PC-3 (cell line): Measurements from ENCODE around the gene ANKS1B. TPM values are rescaled to one million over a fixed set of nuclear protein-coding genes. Genes with fewer than 3 reads are reported as not detected.

ENCODE experiments used
- ATAC-seq: fragments of 200-7000 bp; cut with Tn5 transposase; 2 replicates; pipeline ENCODE4 v1.9.1; 2020; ENCODE audit warnings: mild to moderate bottlenecking, moderate library complexity
- BruUV-seq: library from RNA; stranded (reverse); fragments of 400-500 nt; replicated peaks from 2 replicates; lab custom pipeline; 2021; lab: Mats Ljungman, UMichigan
- CTCF ChIA-PET: fragments of 300-600 bp; sonication (Branson Sonifier 250); formaldehyde crosslinking; loops from one replicate; lab custom pipeline; 2022; ENCODE audit warnings: antibody characterized with exemption; lab: Charles Lee
- POLR2A ChIA-PET: fragments of 300-600 bp; sonication (Branson Sonifier 250); formaldehyde crosslinking; loops from one replicate; lab custom pipeline; 2022; ENCODE audit warnings: antibody characterized with exemption; ENCODE audit not compliant: unreplicated experiment; lab: Charles Lee
- DNase-seq: peaks from one replicate; pipeline ENCODE4 v3.0.0-alpha.2; 2015
- H2AFZ ChIP-seq: fragments of 300-600 bp; sonication (generic); 2 replicates; pipeline ENCODE4 v1.6.0; 2016; ENCODE audit warnings: antibody characterized with exemption, low read length
- H3F3A ChIP-seq: fragments of 300-600 bp; sonication (generic); one replicate; pipeline ENCODE4 v1.6.0; 2017; ENCODE audit warnings: antibody characterized with exemption, low read length, control low read depth, mild to moderate bottlenecking; ENCODE audit not compliant: unreplicated experiment
- H3K27ac ChIP-seq: fragments of 300-600 bp; sonication (generic); 2 replicates; pipeline ENCODE4 v1.5.1; 2016; ENCODE audit warnings: mild to moderate bottlenecking, low read length
- H3K27me3 ChIP-seq: fragments of 300-600 bp; sonication (generic); 2 replicates; pipeline ENCODE4 v1.6.1; 2016; ENCODE audit warnings: low read length, mixed read lengths
- H3K36me3 ChIP-seq: fragments of 300-600 bp; sonication (generic); 2 replicates; pipeline ENCODE4 v1.6.1; 2016; ENCODE audit warnings: low read depth, mixed run types, low read length, mixed read lengths
- H3K4me1 ChIP-seq: fragments of 300-600 bp; sonication (generic); 2 replicates; pipeline ENCODE4 v1.5.1; 2016; ENCODE audit warnings: low read length; ENCODE audit not compliant: insufficient read depth
- H3K4me2 ChIP-seq: fragments of 300-600 bp; sonication (generic); 2 replicates; pipeline ENCODE4 v1.6.0; 2016; ENCODE audit warnings: low read length
- H3K4me3 ChIP-seq: fragments of 300-600 bp; sonication (generic); 2 replicates; pipeline ENCODE4 v1.5.1; 2016; ENCODE audit warnings: mild to moderate bottlenecking, low read length, mixed read lengths
- H3K79me2 ChIP-seq: fragments of 300-600 bp; sonication (generic); 2 replicates; pipeline ENCODE4 v1.6.1; 2017; ENCODE audit warnings: low read length, mixed read lengths
- H3K9ac ChIP-seq: fragments of 300-600 bp; sonication (generic); 2 replicates; pipeline ENCODE4 v1.6.0; 2016; ENCODE audit warnings: mild to moderate bottlenecking, low read length
- H3K9me2 ChIP-seq: fragments of 300-600 bp; sonication (generic); replicated peaks from 2 replicates; pipeline ENCODE4 v1.6.1; 2016; ENCODE audit warnings: mixed run types, low read length, mixed read lengths
- H3K9me3 ChIP-seq: fragments of 300-600 bp; sonication (generic); 2 replicates; pipeline ENCODE4 v1.6.1; 2016; ENCODE audit warnings: low read length, mixed read lengths
- H4K20me1 ChIP-seq: fragments of 300-600 bp; sonication (generic); 2 replicates; pipeline ENCODE4 v1.6.1; 2016; ENCODE audit warnings: low read length, mixed read lengths
- EZH2 ChIP-seq: fragments of 300-600 bp; sonication (generic); IDR thresholded peaks from one replicate; pipeline ENCODE4 v1.6.1; 2017; ENCODE audit warnings: antibody characterized with exemption, mild to moderate bottlenecking, low read length; ENCODE audit not compliant: unreplicated experiment
- EZH2phosphoT487 ChIP-seq: fragments of 300-600 bp; sonication (generic); IDR thresholded peaks from 2 replicates; pipeline ENCODE4 v1.6.1; 2018; ENCODE audit warnings: mild to moderate bottlenecking, antibody characterized with exemption, low read length, borderline replicate concordance
- intact Hi-C: fragments of 100-400 bp; cut with micrococcal nuclease; formaldehyde crosslinking; loops from 2 replicates; pipeline ENCODE4 v1.9.0; 2023
- total RNA-seq: library from RNA; depleted of rRNA; stranded (reverse); fragments of >200 nt; gene quantifications from 2 replicates; pipeline ENCODE4 v1.2.3, GENCODE V29; 2014
- TF ChIP-seq, protein P1 (sequence below): fragments of 300-600 bp; sonication (generic); conservative IDR thresholded peaks from 2 replicates; pipeline ENCODE4 v1.5.1; 2017; ENCODE audit warnings: antibody characterized with exemption, low read depth, mild to moderate bottlenecking, low read length

Gene ANKS1B
- total RNA-seq, 1 experiment from 2014 or later: 0.07 TPM

GRCh38 chr12:99758997-99759396 lies 225.7 kb downstream of the ANKS1B start:
- Histone ChIP-seq H3K9me2 (no peaks in the 10 kb centered on the region), H3K27me3 (no peaks in the 10 kb centered on the region), H3K4me3 (no peak overlapping the region), H4K20me1 (no peaks in the 10 kb centered on the region), H3K9me3 (peaks cover 3% of the 10 kb centered on the region; the same call in 1 of the 2 replicates), H2AFZ (no peak overlapping the region), H3K79me2 (no peaks in the 10 kb centered on the region), H3K9ac (no peak overlapping the region), H3K36me3 (no peaks in the 10 kb centered on the region), H3K27ac (no peak overlapping the region), H3K4me2 (no peak overlapping the region), H3K4me1 (no peaks in the 10 kb centered on the region), H3F3A (no peaks in the 10 kb centered on the region)
- no TSS peak for BruUV-seq
- intact Hi-C loops: no loop called here
- ChIA-PET CTCF (no interaction called here), POLR2A (no interaction called here)
- TF ChIP-seq, protein P1, sequence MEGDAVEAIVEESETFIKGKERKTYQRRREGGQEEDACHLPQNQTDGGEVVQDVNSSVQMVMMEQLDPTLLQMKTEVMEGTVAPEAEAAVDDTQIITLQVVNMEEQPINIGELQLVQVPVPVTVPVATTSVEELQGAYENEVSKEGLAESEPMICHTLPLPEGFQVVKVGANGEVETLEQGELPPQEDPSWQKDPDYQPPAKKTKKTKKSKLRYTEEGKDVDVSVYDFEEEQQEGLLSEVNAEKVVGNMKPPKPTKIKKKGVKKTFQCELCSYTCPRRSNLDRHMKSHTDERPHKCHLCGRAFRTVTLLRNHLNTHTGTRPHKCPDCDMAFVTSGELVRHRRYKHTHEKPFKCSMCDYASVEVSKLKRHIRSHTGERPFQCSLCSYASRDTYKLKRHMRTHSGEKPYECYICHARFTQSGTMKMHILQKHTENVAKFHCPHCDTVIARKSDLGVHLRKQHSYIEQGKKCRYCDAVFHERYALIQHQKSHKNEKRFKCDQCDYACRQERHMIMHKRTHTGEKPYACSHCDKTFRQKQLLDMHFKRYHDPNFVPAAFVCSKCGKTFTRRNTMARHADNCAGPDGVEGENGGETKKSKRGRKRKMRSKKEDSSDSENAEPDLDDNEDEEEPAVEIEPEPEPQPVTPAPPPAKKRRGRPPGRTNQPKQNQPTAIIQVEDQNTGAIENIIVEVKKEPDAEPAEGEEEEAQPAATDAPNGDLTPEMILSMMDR: no peak
- TF ChIP-seq EZH2: no peak
- TF ChIP-seq EZH2phosphoT487: no peak
- ATAC-seq: no peak
- no peak for DNase-seq

- Histone ChIP-seq H3K36me3 (no peaks in the 10 kb centered on the region), H2AFZ (no peak overlapping the region), H3K9me3 (peaks cover 5% of the 10 kb centered on the region; the same call in 1 of the 2 replicates), H3K4me3 (no peak overlapping the region), H3K4me1 (peaks cover 12% of the 10 kb centered on the region), H3K27ac (peak overlapping the region; percentile 43), H3K79me2 (no peaks in the 10 kb centered on the region), H4K20me1 (no peaks in the 10 kb centered on the region), H3K4me2 (peak overlapping the region; percentile 10), H3K9ac (no peak overlapping the region), H3F3A (no peaks in the 10 kb centered on the region), H3K9me2 (no peaks in the 10 kb centered on the region), H3K27me3 (no peaks in the 10 kb centered on the region)
- DNase-seq (peak; percentile 79), ATAC-seq (peak; percentile 83)
- intact Hi-C loops: loop anchor here (2.0 to 5.0 kb wide), 3 partner anchors 16 to 594 kb away; no protein-coding TSS in a partner anchor
- ChIA-PET CTCF (interaction anchor here (0.6 kb wide), 1 partner anchor 342 kb away, joined by 15 read pairs; no protein-coding TSS in a partner anchor), POLR2A (no interaction called here)
- no TSS peak for BruUV-seq
- TF ChIP-seq, protein P1: no peak
- no peak for TF ChIP-seq EZH2phosphoT487
- no peak for TF ChIP-seq EZH2
Measured at GRCh38 chr12:99752740-99753139, 232.0 kb downstream of the ANKS1B start.

DNA sequence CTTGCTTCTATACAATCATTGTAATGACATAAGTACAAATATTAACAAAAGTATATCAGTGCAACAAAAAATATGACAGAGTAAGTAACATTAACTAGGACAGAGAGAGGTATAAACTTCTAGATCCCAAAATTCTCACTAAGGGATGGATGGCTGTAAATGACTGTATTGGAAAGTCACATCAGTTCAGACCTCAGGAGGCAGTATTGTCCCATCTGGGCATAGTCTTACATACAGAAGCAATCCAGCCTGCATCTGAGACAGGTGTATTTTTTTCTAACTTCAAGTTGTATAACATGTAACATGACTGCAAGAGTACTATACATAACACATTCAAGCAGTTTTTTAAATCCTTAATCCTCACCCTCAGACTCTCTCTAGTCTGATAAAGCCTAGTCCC lies 238.2 kb downstream of the ANKS1B start:
- no peak overlapping the region for H3K27ac ChIP-seq
- intact Hi-C loops: no loop called here
- H4K20me1 ChIP-seq: no peaks in the 10 kb centered on the region
- H3K9me3 ChIP-seq: no peaks in the 10 kb centered on the region
- no peaks in the 10 kb centered on the region for H3K27me3 ChIP-seq
- peak; percentile 34 for DNase-seq
- no peaks in the 10 kb centered on the region for H3K36me3 ChIP-seq
- H3K4me2 ChIP-seq: no peak overlapping the region
- H3K9me2 ChIP-seq: no peaks in the 10 kb centered on the region
- TF ChIP-seq, protein P1: peak; percentile 38; the same call in 1 of the 2 replicates
- TF ChIP-seq EZH2 (no peak), EZH2phosphoT487 (no peak)
- H3K4me3 ChIP-seq: no peak overlapping the region
- CTCF ChIA-PET: no interaction called here
- no TSS peak for BruUV-seq
- peak; percentile 67 for ATAC-seq
- POLR2A ChIA-PET: no interaction called here
- no peaks in the 10 kb centered on the region for H3F3A ChIP-seq
- no peak overlapping the region for H3K9ac ChIP-seq
- H3K4me1 ChIP-seq: no peaks in the 10 kb centered on the region
- H2AFZ ChIP-seq: no peak overlapping the region
- H3K79me2 ChIP-seq: no peaks in the 10 kb centered on the region
